GM19238 (cell line): ENCODE data around the gene HBA2.
"Not testable (repeated sequence)": the region's sequence is repeated elsewhere in the genome, so short reads cannot be mapped to it uniquely, and the experiment has no call there.

Experiments used
- DNase-seq: peaks from one replicate; pipeline ENCODE4 v3.0.0; 2011; ENCODE audit warnings: low spot score; ENCODE audit not compliant: insufficient read length

The HBA2 gene

DNA sequence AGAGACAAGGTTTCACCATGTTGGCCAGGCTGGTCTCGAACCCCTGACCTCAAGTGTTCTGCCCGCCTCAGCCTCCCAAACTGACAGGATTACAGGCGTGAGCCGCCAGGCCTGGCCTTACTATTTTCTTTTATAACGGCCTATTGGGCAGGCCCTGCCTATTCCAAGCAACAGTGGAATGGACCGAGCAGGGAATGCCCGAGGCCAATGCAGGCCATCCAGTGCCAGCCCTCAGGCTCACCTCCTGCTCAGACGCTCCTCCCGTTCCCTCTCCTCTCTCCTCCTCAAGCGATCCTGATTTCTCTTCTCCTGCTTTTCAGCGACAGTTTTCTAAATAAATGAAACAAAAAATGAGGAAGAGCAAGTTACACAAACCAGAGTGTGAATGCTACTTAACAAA is 20.0 kb downstream of the HBA2 start:
- no peak for DNase-seq

DNA sequence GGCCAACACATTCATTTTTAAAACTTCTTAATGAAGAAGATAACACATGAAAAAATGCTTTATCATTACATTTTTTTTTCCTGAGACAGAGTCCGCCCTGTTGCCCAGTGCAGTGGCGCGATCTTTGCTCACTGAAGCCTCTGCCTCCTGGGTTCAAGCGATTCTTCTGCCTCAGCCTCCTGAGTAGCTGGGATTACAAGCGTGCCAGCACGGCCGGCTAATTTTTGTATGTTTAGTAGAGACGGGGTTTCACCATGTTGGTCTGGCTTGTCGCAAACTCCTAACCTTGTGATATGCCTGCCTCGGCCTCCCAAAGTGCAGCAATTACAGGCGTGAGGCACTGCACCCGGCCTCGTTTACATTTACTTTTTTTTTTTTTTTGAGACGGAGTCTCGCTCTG is 20.8 kb downstream of the HBA2 start:
- DNase-seq = no peak

DNA sequence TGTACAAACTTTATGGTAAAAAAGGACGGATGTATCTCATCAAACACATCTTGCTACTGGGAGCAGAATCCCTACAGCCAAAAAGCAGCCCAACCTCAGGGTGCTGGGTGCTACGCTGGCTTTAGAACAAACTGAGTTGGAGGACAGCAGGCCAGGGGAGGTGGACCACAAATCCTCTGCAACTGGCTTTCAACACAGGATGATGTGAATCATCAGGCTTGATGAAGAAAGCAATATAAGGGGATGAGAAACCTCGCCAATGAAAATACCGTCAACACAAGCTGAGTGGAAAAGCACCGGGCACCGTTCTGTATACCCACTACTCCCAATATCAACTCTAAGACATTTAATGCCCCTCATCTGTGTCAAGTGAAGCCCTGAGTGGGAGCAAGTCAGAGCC is 21.8 kb downstream of the HBA2 start:
- no peak for DNase-seq

DNA sequence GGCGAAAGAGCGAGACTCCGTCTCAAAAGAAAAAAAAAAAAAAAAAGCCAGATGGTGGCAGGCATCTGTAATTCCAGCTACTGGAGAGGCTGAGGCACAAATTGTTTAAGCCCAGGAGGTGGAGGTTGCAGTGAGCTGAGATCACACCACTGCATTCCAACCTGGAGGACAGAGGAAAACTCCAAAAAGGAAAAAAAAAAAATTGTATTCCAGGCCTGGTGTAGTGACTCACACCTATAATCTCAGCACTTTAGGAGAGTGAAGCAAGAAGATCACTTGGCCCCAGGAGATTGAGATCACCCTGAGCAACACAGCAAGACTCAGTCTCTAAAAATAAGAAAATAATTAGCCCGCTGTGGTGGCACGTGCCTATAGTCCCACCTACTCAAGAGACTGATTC is 27.7 kb downstream of the HBA2 start:
- DNase-seq = no peak

DNA sequence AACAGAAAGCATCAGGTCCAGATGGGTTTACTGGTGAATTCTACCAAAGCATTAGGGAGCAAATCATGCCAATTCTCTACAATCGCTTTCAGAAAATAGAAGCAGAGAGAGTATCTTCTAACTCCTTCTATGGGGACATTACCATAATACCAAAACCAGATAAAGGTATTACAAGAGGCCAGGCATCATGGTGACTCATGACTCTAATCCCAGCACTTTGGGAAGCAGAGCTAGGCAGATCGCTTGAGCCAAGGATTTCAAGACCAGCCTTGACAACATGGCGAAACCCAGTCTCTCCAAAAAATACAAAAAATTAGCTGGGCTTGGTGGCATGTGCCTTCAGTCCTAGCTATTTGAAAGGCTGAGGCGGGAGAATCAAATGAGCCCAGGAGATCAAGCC is 30.6 kb downstream of the HBA2 start:
- no peak for DNase-seq

DNA sequence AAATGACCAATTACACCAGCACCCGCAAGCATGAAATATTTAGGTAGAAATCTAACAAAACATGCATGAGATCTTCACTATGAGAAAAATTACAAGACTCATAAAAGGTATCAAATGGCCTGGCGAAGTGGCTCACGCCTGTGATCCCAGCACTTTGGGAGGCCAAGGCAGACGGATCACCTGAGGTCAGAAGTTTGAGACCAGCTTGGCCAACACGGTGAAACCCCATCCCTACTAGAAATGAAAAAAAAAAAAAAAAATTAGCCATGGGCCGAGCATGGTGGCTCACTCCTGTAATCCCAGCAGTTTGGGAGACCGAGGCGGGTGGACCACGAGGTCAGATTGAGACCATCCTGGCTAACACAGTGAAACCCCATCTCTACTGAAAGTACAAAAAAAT is 31.4 kb downstream of the HBA2 start:
- DNase-seq = not testable (repeated sequence)

DNA sequence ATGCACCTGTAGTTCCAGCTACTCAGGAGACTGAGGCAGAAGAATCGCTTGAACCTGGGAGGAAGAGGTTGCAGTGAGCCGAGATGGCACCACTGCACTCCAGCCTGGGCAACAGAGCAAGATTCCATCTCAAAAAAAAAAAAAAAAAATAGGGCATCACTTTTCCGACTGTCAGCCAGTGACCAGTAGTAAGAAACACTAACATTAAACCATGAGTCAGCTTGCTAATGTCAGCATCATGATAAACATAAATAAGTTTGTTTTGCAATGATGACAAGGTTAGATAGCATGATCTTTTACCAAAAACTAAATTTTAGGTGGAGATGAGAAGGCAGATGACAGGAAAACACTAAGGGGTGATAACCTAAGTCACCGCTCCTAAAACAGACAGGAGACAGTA is 36.7 kb downstream of the HBA2 start:
- DNase-seq = not testable (repeated sequence)

DNA sequence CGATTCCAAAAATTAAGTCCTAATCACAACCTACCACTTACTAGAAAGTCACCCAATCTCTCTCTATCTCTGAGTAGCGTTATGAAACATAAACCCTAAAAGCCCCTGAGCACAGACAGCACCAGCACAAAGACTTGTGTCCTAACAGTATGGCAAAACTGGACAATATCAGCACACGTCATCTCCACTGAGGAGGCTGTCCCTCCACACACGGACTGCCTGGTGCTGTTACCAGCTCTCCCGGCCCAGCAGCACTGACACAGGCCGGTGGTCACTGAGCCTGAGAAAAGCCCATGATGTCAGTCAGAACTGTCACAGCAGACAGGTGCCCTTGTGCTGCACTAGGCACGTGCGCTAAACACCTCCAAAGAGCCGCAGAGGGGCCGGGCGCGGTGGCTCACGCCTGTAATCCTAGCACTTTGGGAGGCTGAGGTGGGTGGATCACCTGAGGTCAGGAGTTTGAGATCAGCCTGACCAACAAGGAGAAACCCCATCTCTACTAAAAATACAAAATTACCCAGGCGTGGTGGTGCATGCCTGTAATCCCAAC is 39.0 kb downstream of the HBA2 start:
- not testable (repeated sequence) for DNase-seq

DNA sequence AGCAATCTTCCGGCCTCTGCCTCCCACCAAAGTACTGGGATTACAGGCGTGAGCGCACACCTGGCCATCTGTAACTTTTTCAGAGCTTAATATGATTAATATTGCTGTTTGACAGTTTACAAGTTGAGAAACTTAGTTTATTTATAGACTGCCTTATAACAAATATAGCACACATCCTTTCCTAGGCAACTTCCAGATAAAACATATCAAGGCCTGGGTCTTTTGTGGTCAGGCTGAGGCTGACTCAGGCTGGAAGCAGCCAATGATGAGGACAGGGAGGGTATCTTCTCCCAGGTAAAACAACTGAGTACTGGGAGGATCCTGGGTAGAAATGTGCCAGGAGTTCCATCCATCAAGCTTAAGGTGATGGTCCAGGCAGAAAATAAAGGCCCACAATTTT is 40.3 kb downstream of the HBA2 start:
- DNase-seq = no peak

DNA sequence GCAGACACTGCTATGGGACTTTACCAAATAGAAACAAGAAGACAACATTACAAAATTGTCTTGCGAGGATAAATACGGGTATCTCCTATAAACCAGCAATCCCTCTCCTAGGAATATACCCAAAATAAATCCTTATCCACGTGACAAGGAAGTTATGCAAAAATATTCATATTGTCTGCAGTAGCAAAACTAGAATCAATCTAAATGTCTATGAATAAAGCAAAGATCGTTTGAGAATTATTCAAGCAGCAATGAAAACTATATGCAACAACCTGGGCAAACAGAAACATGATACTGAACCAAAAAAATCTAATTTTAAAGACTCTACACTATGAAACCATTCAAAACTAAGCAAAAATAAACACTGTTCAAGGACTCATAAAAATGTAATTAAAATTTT is 47.3 kb downstream of the HBA2 start:
- no peak for DNase-seq
